Measurements from ENCODE around the gene MIPOL1. TPM values are rescaled to one million over a fixed set of nuclear protein-coding genes. Genes with fewer than 3 reads are reported as not detected.

MIPOL1 gene
- total and polyA plus RNA-seq, 4 donors: 0.51 to 6.6 (median 1.9) TPM

- TF ChIP-seq CTCF (IDR thresholded peaks at IDR 0.05; ENCODE audit: low read depth, low read length, missing input control) (no peak), SP1 (IDR thresholded peaks at IDR 0.05) (no peak), MAX (IDR thresholded peaks at IDR 0.05) (no peak), ATF3 (IDR thresholded peaks at IDR 0.05) (no peak), HNF4G (IDR thresholded peaks at IDR 0.05) (no peak), FOXA1 (IDR thresholded peaks at IDR 0.05) (no peak), RAD21 (IDR thresholded peaks at IDR 0.05) (no peak), RXRA (IDR thresholded peaks at IDR 0.05) (no peak), NR2F2 (IDR thresholded peaks at IDR 0.05) (no peak)
Observed at GRCh38 chr14:37491076-37491475, 293.3 kb downstream of the MIPOL1 start (continued).

- no peaks in the 10 kb centered on the region for H3K4me1 ChIP-seq (ENCODE audit: control insufficient read depth in 4 of 4, insufficient read depth in 4 of 4, low read length in 3 of 4)
- WGBS: 93% methylated on average over 2 of the region's 2 CpGs
- no peak overlapping the region for H3K9ac ChIP-seq (ENCODE audit: low read depth in 1 of 2, low read length in 2 of 2)
- H3K27ac ChIP-seq (ENCODE audit: low read depth in 1 of 2, low read length in 2 of 2): no peak overlapping the region
- no peaks in the 10 kb centered on the region for H3K27me3 ChIP-seq (ENCODE audit: control insufficient read depth in 4 of 4, insufficient read depth in 4 of 4, low read length in 3 of 4)
- no peak overlapping the region for H3K4me3 ChIP-seq (ENCODE audit: low read depth in 1 of 3, low read length in 3 of 3)
- no peaks in the 10 kb centered on the region for H3K9me3 ChIP-seq (ENCODE audit: control insufficient read depth in 4 of 4, low read length in 3 of 4)
- TF ChIP-seq FOXA2 (IDR thresholded peaks at IDR 0.05) (no peak), JUND (IDR thresholded peaks at IDR 0.05) (no peak)
- H3K36me3 ChIP-seq (ENCODE audit: control insufficient read depth in 4 of 4, insufficient read depth in 3 of 4, low read depth in 1 of 4, low read length in 3 of 4): no peaks in the 10 kb centered on the region
- DNase-seq (ENCODE audit: low spot score): no peak
Observed at GRCh38 chr14:37493606-37494005, 295.9 kb downstream of the MIPOL1 start.

GRCh38 chr14:37497422-37497821, 299.7 kb downstream of the MIPOL1 start:
- no peaks in the 10 kb centered on the region for H3K4me1 ChIP-seq (ENCODE audit: control insufficient read depth in 4 of 4, insufficient read depth in 4 of 4, low read length in 3 of 4)
- no peak overlapping the region for H3K9ac ChIP-seq (ENCODE audit: low read depth in 1 of 2, low read length in 2 of 2)
- no peaks in the 10 kb centered on the region for H3K36me3 ChIP-seq (ENCODE audit: control insufficient read depth in 4 of 4, insufficient read depth in 3 of 4, low read depth in 1 of 4, low read length in 3 of 4)
- WGBS: 73% methylated on average over 2 of the region's 2 CpGs
- no peak for TF ChIP-seq SP1 (IDR thresholded peaks at IDR 0.05)
- no peak for TF ChIP-seq RXRA (IDR thresholded peaks at IDR 0.05)
- no peak for TF ChIP-seq RAD21 (IDR thresholded peaks at IDR 0.05)
- no peak for TF ChIP-seq ATF3 (IDR thresholded peaks at IDR 0.05)
- no peak for TF ChIP-seq GABPA (IDR thresholded peaks at IDR 0.05 in 1 of 2, conservative IDR thresholded peaks at IDR 0.05 in 1 of 2)
- TF ChIP-seq CTCF (IDR thresholded peaks at IDR 0.05; ENCODE audit: low read depth, low read length, missing input control): no peak
- TF ChIP-seq YY1 (IDR thresholded peaks at IDR 0.05): no peak
- no peak for TF ChIP-seq ZBTB33 (IDR thresholded peaks at IDR 0.05)
- TF ChIP-seq HNF4A (conservative IDR thresholded peaks at IDR 0.05): no peak
- no peak for TF ChIP-seq TAF1 (conservative IDR thresholded peaks at IDR 0.05)
- TF ChIP-seq FOXA2 (IDR thresholded peaks at IDR 0.05): no peak
- no peak for TF ChIP-seq MAX (IDR thresholded peaks at IDR 0.05)
- no peak for TF ChIP-seq REST (IDR thresholded peaks at IDR 0.05)
- H3K27ac ChIP-seq (ENCODE audit: low read depth in 1 of 2, low read length in 2 of 2): no peak overlapping the region
- H3K27me3 ChIP-seq (ENCODE audit: control insufficient read depth in 4 of 4, insufficient read depth in 4 of 4, low read length in 3 of 4): no peaks in the 10 kb centered on the region
- no peak for DNase-seq (ENCODE audit: low spot score)
- no peak overlapping the region for H3K4me3 ChIP-seq (ENCODE audit: low read depth in 1 of 3, low read length in 3 of 3)
- no peaks in the 10 kb centered on the region for H3K9me3 ChIP-seq (ENCODE audit: control insufficient read depth in 4 of 4, low read length in 3 of 4)
